Loucy (cell line): ENCODE data around the gene RPS6KA3.

Experiments
- H2AFZ ChIP-seq: fragments of 200-600 bp; sonication (generic); 2 replicates; pipeline ENCODE4 v1.6.0; 2016; ENCODE audit warnings: antibody characterized with exemption, mild to moderate bottlenecking, low read length, moderate library complexity
- H3F3A ChIP-seq: fragments of 200-600 bp; 2 replicates; pipeline ENCODE4 v1.6.0; 2016; ENCODE audit warnings: antibody characterized with exemption, low read depth, mild to moderate bottlenecking
- H3K27me3 ChIP-seq: fragments of 200-600 bp; sonication (generic); 2 replicates; pipeline ENCODE4 v1.6.1; 2014; ENCODE audit warnings: low read length, mild to moderate bottlenecking; ENCODE audit not compliant: insufficient read depth, poor library complexity, severe bottlenecking
- H3K36me3 ChIP-seq: fragments of 200-600 bp; sonication (generic); 2 replicates; pipeline ENCODE4 v1.6.1; 2016; ENCODE audit warnings: low read length; ENCODE audit not compliant: insufficient read depth
- H3K4me1 ChIP-seq: fragments of 200-600 bp; sonication (generic); 2 replicates; pipeline ENCODE4 v1.5.1; 2014; ENCODE audit warnings: low read length, mild to moderate bottlenecking; ENCODE audit not compliant: insufficient read depth, poor library complexity, severe bottlenecking
- H3K4me2 ChIP-seq: fragments of 200-600 bp; sonication (generic); 2 replicates; pipeline ENCODE4 v1.6.0; 2014; ENCODE audit warnings: antibody characterized with exemption, low read length, low read depth, mild to moderate bottlenecking; ENCODE audit not compliant: poor library complexity, severe bottlenecking
- H3K4me3 ChIP-seq: fragments of 200-600 bp; sonication (generic); 2 replicates; pipeline ENCODE4 v1.5.1; 2014; ENCODE audit warnings: low read length, mild to moderate bottlenecking, mixed read lengths; ENCODE audit not compliant: poor library complexity, severe bottlenecking
- H3K79me2 ChIP-seq: fragments of 200-600 bp; sonication (generic); 2 replicates; pipeline ENCODE4 v1.6.1; 2014; ENCODE audit warnings: low read length; ENCODE audit not compliant: insufficient read depth
- H3K9ac ChIP-seq: fragments of 200-600 bp; sonication (generic); 2 replicates; pipeline ENCODE4 v1.6.0; 2014; ENCODE audit warnings: mild to moderate bottlenecking, low read depth, low read length, moderate library complexity; ENCODE audit not compliant: poor library complexity, severe bottlenecking
- H3K9me2 ChIP-seq: fragments of 200-600 bp; sonication (generic); replicated peaks from 2 replicates; pipeline ENCODE4 v1.6.1; 2016; ENCODE audit warnings: low read depth, low read length, mixed read lengths
- H3K9me3 ChIP-seq: fragments of 200-600 bp; sonication (generic); 2 replicates; pipeline ENCODE4 v1.6.1; 2014; ENCODE audit warnings: mild to moderate bottlenecking, antibody characterized with exemption, low read length, low read depth; ENCODE audit not compliant: insufficient read depth
- H4K20me1 ChIP-seq: fragments of 200-600 bp; sonication (generic); 2 replicates; pipeline ENCODE4 v1.6.0; 2014; ENCODE audit warnings: antibody characterized with exemption, low read length, mild to moderate bottlenecking; ENCODE audit not compliant: insufficient read depth, poor library complexity, severe bottlenecking
- EZH2phosphoT487 ChIP-seq: fragments of 200-600 bp; IDR thresholded peaks from 2 replicates; pipeline ENCODE4 v1.6.1; 2018; ENCODE audit warnings: antibody characterized with exemption, mild to moderate bottlenecking, moderate library complexity, borderline replicate concordance
- TF ChIP-seq, protein P1 (sequence below): fragments of 200-600 bp; sonication (generic); conservative IDR thresholded peaks from 2 replicates; pipeline ENCODE4 v1.5.1; 2014; ENCODE audit warnings: mild to moderate bottlenecking, antibody characterized with exemption, low read length

RPS6KA3 gene

DNA sequence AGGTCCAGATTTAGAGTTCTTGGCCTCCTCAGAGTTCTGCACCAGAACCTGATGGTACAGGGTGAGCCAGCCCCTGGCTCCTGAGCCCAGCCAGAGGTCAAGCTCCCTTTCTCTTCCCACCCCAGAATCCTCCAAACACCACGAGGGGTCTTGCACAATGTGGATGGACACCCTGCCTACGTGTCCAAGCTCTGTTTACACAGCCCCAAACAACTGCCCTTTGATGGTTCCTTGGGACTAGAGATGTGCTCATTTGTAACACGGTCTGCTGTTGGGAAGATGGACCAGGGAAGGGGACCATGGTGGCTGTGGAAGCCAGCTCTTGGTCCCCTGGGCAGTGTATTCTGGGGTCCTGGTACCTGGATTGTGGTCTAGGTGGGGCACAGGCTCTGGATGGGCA, 40.0 kb upstream of the RPS6KA3 start:
- Histone ChIP-seq H3K4me2 (no peak overlapping the region), H3K4me3 (no peak overlapping the region), H3F3A (no peaks in the 10 kb centered on the region), H3K36me3 (no peaks in the 10 kb centered on the region), H3K9me3 (no peaks in the 10 kb centered on the region), H3K9me2 (no peaks in the 10 kb centered on the region), H2AFZ (no peak overlapping the region), H3K27me3 (no peaks in the 10 kb centered on the region), H3K4me1 (no peaks in the 10 kb centered on the region), H3K9ac (no peak overlapping the region), H4K20me1 (no peaks in the 10 kb centered on the region), H3K79me2 (no peaks in the 10 kb centered on the region)
- TF ChIP-seq, protein P1, sequence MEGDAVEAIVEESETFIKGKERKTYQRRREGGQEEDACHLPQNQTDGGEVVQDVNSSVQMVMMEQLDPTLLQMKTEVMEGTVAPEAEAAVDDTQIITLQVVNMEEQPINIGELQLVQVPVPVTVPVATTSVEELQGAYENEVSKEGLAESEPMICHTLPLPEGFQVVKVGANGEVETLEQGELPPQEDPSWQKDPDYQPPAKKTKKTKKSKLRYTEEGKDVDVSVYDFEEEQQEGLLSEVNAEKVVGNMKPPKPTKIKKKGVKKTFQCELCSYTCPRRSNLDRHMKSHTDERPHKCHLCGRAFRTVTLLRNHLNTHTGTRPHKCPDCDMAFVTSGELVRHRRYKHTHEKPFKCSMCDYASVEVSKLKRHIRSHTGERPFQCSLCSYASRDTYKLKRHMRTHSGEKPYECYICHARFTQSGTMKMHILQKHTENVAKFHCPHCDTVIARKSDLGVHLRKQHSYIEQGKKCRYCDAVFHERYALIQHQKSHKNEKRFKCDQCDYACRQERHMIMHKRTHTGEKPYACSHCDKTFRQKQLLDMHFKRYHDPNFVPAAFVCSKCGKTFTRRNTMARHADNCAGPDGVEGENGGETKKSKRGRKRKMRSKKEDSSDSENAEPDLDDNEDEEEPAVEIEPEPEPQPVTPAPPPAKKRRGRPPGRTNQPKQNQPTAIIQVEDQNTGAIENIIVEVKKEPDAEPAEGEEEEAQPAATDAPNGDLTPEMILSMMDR = no peak

GRCh38 chrX:20300822-20301221, 34.1 kb upstream of the RPS6KA3 start:
- H3K4me2 ChIP-seq = no peak overlapping the region
- no peaks in the 10 kb centered on the region for H3K27me3 ChIP-seq
- H3K9me3 ChIP-seq = no peaks in the 10 kb centered on the region
- H2AFZ ChIP-seq = no peak overlapping the region
- H3K9me2 ChIP-seq = no peaks in the 10 kb centered on the region
- H3K4me3 ChIP-seq = no peak overlapping the region
- H4K20me1 ChIP-seq = no peaks in the 10 kb centered on the region
- no peaks in the 10 kb centered on the region for H3K79me2 ChIP-seq
- TF ChIP-seq, protein P1 = no peak
- no peak for TF ChIP-seq EZH2phosphoT487
- no peaks in the 10 kb centered on the region for H3K36me3 ChIP-seq
- H3F3A ChIP-seq = no peaks in the 10 kb centered on the region
- H3K4me1 ChIP-seq = no peaks in the 10 kb centered on the region
- no peak overlapping the region for H3K9ac ChIP-seq

DNA sequence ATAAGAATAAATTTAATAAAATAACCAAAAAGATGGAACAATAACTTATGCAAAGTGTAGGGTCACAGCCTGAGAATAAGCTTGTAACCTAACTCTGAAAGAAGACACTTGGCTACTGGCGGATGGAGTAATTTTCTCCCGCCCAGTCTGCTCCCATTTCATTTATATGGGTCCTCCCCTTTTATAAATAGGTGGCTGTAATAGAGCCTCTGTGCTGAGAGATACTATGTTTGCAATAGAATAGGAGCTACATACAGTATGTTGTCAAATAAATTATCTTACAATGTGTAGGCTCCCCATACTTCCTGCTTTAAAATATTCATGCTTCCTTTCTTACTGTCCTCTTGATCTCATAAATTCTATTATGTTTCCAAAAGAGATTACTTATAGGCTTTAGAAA, 28.2 kb upstream of the RPS6KA3 start:
- H3K9me3 ChIP-seq = no peaks in the 10 kb centered on the region
- H3K4me2 ChIP-seq = no peak overlapping the region
- H3K9ac ChIP-seq = no peak overlapping the region
- H3K4me1 ChIP-seq = peaks cover 5% of the 10 kb centered on the region
- H3F3A ChIP-seq = no peaks in the 10 kb centered on the region
- H3K79me2 ChIP-seq = no peaks in the 10 kb centered on the region
- H3K27me3 ChIP-seq = no peaks in the 10 kb centered on the region
- no peaks in the 10 kb centered on the region for H3K36me3 ChIP-seq
- no peak for TF ChIP-seq EZH2phosphoT487
- H3K9me2 ChIP-seq = no peaks in the 10 kb centered on the region
- H3K4me3 ChIP-seq = no peak overlapping the region
- H2AFZ ChIP-seq = no peak overlapping the region
- no peaks in the 10 kb centered on the region for H4K20me1 ChIP-seq

- Histone ChIP-seq H3K4me1 (peaks cover 5% of the 10 kb centered on the region), H4K20me1 (no peaks in the 10 kb centered on the region), H3K9ac (no peak overlapping the region), H3F3A (no peaks in the 10 kb centered on the region), H3K4me2 (no peak overlapping the region), H3K9me3 (no peaks in the 10 kb centered on the region), H3K4me3 (no peak overlapping the region), H3K9me2 (no peaks in the 10 kb centered on the region), H3K27me3 (no peaks in the 10 kb centered on the region), H2AFZ (no peak overlapping the region), H3K36me3 (no peaks in the 10 kb centered on the region), H3K79me2 (no peaks in the 10 kb centered on the region)
- no peak for TF ChIP-seq EZH2phosphoT487
- TF ChIP-seq, protein P1 = no peak
Measured at GRCh38 chrX:20294284-20294683, 27.6 kb upstream of the RPS6KA3 start.
